ENCODE measurements around the gene DHX9.

Gene DHX9

DNA sequence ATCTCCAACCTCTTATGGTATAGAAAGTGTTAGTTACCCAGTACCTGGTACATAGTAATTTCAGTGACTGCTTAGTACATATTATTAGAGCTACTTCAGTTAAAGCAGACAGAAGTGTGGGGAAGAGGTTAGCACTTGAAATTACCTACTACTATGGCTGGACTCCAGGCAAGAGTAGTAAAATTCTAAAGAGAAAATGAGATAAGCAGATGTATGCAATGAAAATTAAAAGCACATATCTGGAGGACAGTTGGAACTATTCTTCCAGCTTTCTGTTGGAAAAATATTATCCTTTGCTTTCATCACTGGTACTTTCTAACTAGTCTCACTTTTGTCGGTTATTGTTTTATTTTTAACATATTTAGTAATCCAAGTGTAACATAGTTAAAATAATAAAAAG lies 23.7 kb downstream of the DHX9 start:
- H3K9ac ChIP-seq (ENCODE audit: low read length) = no peak overlapping the region
- H3K27me3 ChIP-seq (ENCODE audit: control insufficient read depth in 1 of 2, insufficient read depth in 1 of 2, low read length in 2 of 2) = no peaks in the 10 kb centered on the region
- H3K9me3 ChIP-seq (ENCODE audit: control insufficient read depth, low read length) = no peaks in the 10 kb centered on the region
- no CpG with 5 or more reads among the region's 1 CpG for WGBS
- no peak overlapping the region for H2BK120ac ChIP-seq (ENCODE audit: low read depth, low read length)
- no peak overlapping the region for H2BK5ac ChIP-seq (ENCODE audit: low read depth, low read length, poor library complexity, severe bottlenecking)
- no peak overlapping the region for H2BK12ac ChIP-seq (ENCODE audit: low read length in 2 of 2)
- no peak for DNase-seq
- H3K27ac ChIP-seq (ENCODE audit: low read length, poor library complexity, severe bottlenecking) = no peak overlapping the region
- H3K4me1 ChIP-seq (ENCODE audit: control insufficient read depth, insufficient read depth, low read depth, low read length) = no peaks in the 10 kb centered on the region
- no peak overlapping the region for H3K4me2 ChIP-seq (ENCODE audit: low read length, poor library complexity, severe bottlenecking)
- peaks cover 15 to 100% of the 10 kb centered on the region in 2 experiments for H3K36me3 ChIP-seq (ENCODE audit: control insufficient read depth in 1 of 2, insufficient read depth in 2 of 2, low read depth in 1 of 2, low read length in 2 of 2)
- peaks cover 15% of the 10 kb centered on the region for H3K79me1 ChIP-seq (replicated peaks; ENCODE audit: low read length, poor library complexity, severe bottlenecking)
- no peak overlapping the region for H3K23ac ChIP-seq (ENCODE audit: low read length in 2 of 2)
- no peak overlapping the region for H3K4ac ChIP-seq (ENCODE audit: low read depth in 1 of 2, low read length in 2 of 2)
- H3K14ac ChIP-seq (ENCODE audit: low read length in 2 of 2) = no peak overlapping the region
- H3K4me3 ChIP-seq (ENCODE audit: insufficient read depth in 1 of 2, low read depth in 1 of 2, low read length in 2 of 2) = no peak overlapping the region
- no peak overlapping the region for H3K18ac ChIP-seq (ENCODE audit: low read depth in 1 of 2, low read length in 2 of 2)
- H2AK5ac ChIP-seq (ENCODE audit: low read length, severe bottlenecking) = no peak overlapping the region
- no peak overlapping the region for H4K91ac ChIP-seq (ENCODE audit: low read length)
- no peak overlapping the region for H2BK15ac ChIP-seq (ENCODE audit: low read depth, poor library complexity, severe bottlenecking)
- H2AFZ ChIP-seq (ENCODE audit: low read depth, low read length) = no peak overlapping the region
- no peak overlapping the region for H4K8ac ChIP-seq (ENCODE audit: low read length)

DNA sequence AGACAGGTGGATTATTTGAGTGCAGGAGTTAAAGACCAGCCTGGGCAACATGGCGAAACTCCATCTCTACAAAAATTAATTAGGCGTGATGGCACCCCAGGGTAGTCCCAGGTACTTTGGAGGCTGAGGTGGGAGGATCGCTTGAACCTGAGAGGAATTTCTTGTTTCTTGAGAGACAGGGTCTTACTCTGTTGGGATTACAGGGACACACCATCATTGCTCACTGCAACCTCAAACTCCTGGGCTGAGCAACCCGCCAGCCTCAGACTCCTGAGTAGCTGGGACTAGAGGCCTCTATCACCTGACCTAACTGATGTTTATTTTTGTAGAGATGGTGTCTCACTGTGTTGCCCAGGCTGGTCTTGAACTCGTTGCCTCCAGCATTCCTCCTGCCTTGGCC lies 24.8 kb downstream of the DHX9 start:
- H2BK120ac ChIP-seq (ENCODE audit: low read depth, low read length) = no peak overlapping the region
- H3K9me3 ChIP-seq (ENCODE audit: control insufficient read depth, low read length) = no peaks in the 10 kb centered on the region
- H2BK5ac ChIP-seq (ENCODE audit: low read depth, low read length, poor library complexity, severe bottlenecking) = no peak overlapping the region
- no peak for DNase-seq
- H3K4me2 ChIP-seq (ENCODE audit: low read length, poor library complexity, severe bottlenecking) = no peak overlapping the region
- H4K8ac ChIP-seq (ENCODE audit: low read length) = no peak overlapping the region
- H2BK15ac ChIP-seq (ENCODE audit: low read depth, poor library complexity, severe bottlenecking) = no peak overlapping the region
- no peak overlapping the region for H3K18ac ChIP-seq (ENCODE audit: low read depth in 1 of 2, low read length in 2 of 2)
- no peak overlapping the region for H3K14ac ChIP-seq (ENCODE audit: low read length in 2 of 2)
- H3K36me3 ChIP-seq (ENCODE audit: control insufficient read depth in 1 of 2, insufficient read depth in 2 of 2, low read depth in 1 of 2, low read length in 2 of 2) = peaks cover 16 to 100% of the 10 kb centered on the region in 2 experiments
- WGBS = 97% methylated on average over 4 of the region's 5 CpGs
- no peaks in the 10 kb centered on the region for H3K27me3 ChIP-seq (ENCODE audit: control insufficient read depth in 1 of 2, insufficient read depth in 1 of 2, low read length in 2 of 2)
- H3K79me1 ChIP-seq (replicated peaks; ENCODE audit: low read length, poor library complexity, severe bottlenecking) = peaks cover 13% of the 10 kb centered on the region
- no peak overlapping the region for H2AFZ ChIP-seq (ENCODE audit: low read depth, low read length)
- no peak overlapping the region for H2BK12ac ChIP-seq (ENCODE audit: low read length in 2 of 2)
- H4K91ac ChIP-seq (ENCODE audit: low read length) = no peak overlapping the region
- H3K4ac ChIP-seq (ENCODE audit: low read depth in 1 of 2, low read length in 2 of 2) = no peak overlapping the region
- no peak overlapping the region for H3K27ac ChIP-seq (ENCODE audit: low read length, poor library complexity, severe bottlenecking)
- no peak overlapping the region for H3K9ac ChIP-seq (ENCODE audit: low read length)
- H2AK5ac ChIP-seq (ENCODE audit: low read length, severe bottlenecking) = no peak overlapping the region
- H3K23ac ChIP-seq (ENCODE audit: low read length in 2 of 2) = no peak overlapping the region
- no peaks in the 10 kb centered on the region for H3K4me1 ChIP-seq (ENCODE audit: control insufficient read depth, insufficient read depth, low read depth, low read length)
- no peak overlapping the region for H3K4me3 ChIP-seq (ENCODE audit: insufficient read depth in 1 of 2, low read depth in 1 of 2, low read length in 2 of 2)

DNA sequence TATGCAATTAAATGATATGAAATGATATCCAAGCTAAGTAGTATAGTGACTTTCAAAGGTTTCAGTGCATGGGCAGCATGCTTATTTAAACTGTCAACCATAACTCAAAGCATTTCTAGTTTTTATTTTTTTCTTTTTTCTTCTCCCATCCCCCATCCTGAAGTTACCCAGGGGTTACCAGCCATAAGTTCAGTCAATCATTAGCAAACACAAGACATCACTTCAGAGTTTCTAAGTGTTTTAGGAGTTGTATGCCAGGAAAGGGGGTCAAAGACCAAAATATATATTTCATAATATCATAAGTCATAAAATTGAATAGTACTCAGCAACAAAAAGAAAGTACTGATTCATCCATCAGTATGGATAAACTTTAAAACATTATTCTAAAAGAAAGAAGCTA lies 28.7 kb downstream of the DHX9 start:
- Histone ChIP-seq H3K18ac (ENCODE audit: low read depth in 1 of 2, low read length in 2 of 2) (no peak overlapping the region), H2AFZ (ENCODE audit: low read depth, low read length) (no peak overlapping the region), H3K4ac (ENCODE audit: low read depth in 1 of 2, low read length in 2 of 2) (no peak overlapping the region), H2BK5ac (ENCODE audit: low read depth, low read length, poor library complexity, severe bottlenecking) (no peak overlapping the region), H2AK5ac (ENCODE audit: low read length, severe bottlenecking) (no peak overlapping the region), H3K79me1 (replicated peaks; ENCODE audit: low read length, poor library complexity, severe bottlenecking) (peaks cover 20% of the 10 kb centered on the region), H3K36me3 (ENCODE audit: control insufficient read depth in 1 of 2, insufficient read depth in 2 of 2, low read depth in 1 of 2, low read length in 2 of 2) (peaks cover 26 to 100% of the 10 kb centered on the region in 2 experiments), H2BK15ac (ENCODE audit: low read depth, poor library complexity, severe bottlenecking) (no peak overlapping the region), H3K27ac (ENCODE audit: low read length, poor library complexity, severe bottlenecking) (no peak overlapping the region), H4K91ac (ENCODE audit: low read length) (no peak overlapping the region), H3K9me3 (ENCODE audit: control insufficient read depth, low read length) (no peaks in the 10 kb centered on the region), H3K4me2 (ENCODE audit: low read length, poor library complexity, severe bottlenecking) (no peak overlapping the region), H3K4me1 (ENCODE audit: control insufficient read depth, insufficient read depth, low read depth, low read length) (no peaks in the 10 kb centered on the region), H3K27me3 (ENCODE audit: control insufficient read depth in 1 of 2, insufficient read depth in 1 of 2, low read length in 2 of 2) (no peaks in the 10 kb centered on the region), H3K14ac (ENCODE audit: low read length in 2 of 2) (no peak overlapping the region), H2BK120ac (ENCODE audit: low read depth, low read length) (no peak overlapping the region), H3K4me3 (ENCODE audit: insufficient read depth in 1 of 2, low read depth in 1 of 2, low read length in 2 of 2) (no peak overlapping the region), H2BK12ac (ENCODE audit: low read length in 2 of 2) (no peak overlapping the region), H4K8ac (ENCODE audit: low read length) (no peak overlapping the region), H3K9ac (ENCODE audit: low read length) (no peak overlapping the region), H3K23ac (ENCODE audit: low read length in 2 of 2) (no peak overlapping the region)
- DNase-seq = no peak

DNA sequence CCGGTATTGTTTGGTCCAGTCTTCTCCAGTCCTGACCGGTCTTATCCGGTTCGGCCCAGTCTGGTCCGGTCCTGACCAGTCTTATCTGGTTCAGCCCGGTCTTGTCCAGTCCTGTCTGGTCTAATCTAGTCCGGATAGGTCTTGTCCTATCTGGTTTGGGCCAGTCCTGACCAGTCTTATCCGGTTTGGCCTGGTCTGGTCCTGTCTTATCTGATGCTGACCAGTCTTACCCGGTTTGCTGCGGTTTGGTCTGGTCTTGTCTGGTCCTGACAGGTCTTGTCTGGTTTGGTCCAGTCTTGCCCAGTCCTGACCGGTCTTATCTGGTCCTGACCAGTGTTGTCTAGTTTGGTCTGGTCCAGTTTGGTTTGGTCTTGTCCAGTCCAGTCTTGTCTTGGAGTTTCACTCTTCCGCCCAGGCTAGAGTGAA lies 30.1 kb downstream of the DHX9 start:
- no peak overlapping the region for H3K14ac ChIP-seq (ENCODE audit: low read length in 2 of 2)
- no peak overlapping the region for H3K9ac ChIP-seq (ENCODE audit: low read length)
- no peak overlapping the region for H2BK12ac ChIP-seq (ENCODE audit: low read length in 2 of 2)
- H3K18ac ChIP-seq (ENCODE audit: low read depth in 1 of 2, low read length in 2 of 2) = no peak overlapping the region
- H3K27ac ChIP-seq (ENCODE audit: low read length, poor library complexity, severe bottlenecking) = no peak overlapping the region
- no peak overlapping the region for H3K4ac ChIP-seq (ENCODE audit: low read depth in 1 of 2, low read length in 2 of 2)
- WGBS = 98% methylated on average over 12 of the region's 12 CpGs
- no peak overlapping the region for H2BK120ac ChIP-seq (ENCODE audit: low read depth, low read length)
- no peak overlapping the region for H3K4me2 ChIP-seq (ENCODE audit: low read length, poor library complexity, severe bottlenecking)
- H3K9me3 ChIP-seq (ENCODE audit: control insufficient read depth, low read length) = no peaks in the 10 kb centered on the region
- H2BK15ac ChIP-seq (ENCODE audit: low read depth, poor library complexity, severe bottlenecking) = no peak overlapping the region
- H3K4me3 ChIP-seq (ENCODE audit: insufficient read depth in 1 of 2, low read depth in 1 of 2, low read length in 2 of 2) = no peak overlapping the region
- H3K79me1 ChIP-seq (replicated peaks; ENCODE audit: low read length, poor library complexity, severe bottlenecking) = peaks cover 19% of the 10 kb centered on the region
- H3K4me1 ChIP-seq (ENCODE audit: control insufficient read depth, insufficient read depth, low read depth, low read length) = no peaks in the 10 kb centered on the region
- no peak for DNase-seq
- H4K8ac ChIP-seq (ENCODE audit: low read length) = no peak overlapping the region
- H4K91ac ChIP-seq (ENCODE audit: low read length) = no peak overlapping the region
- H2AFZ ChIP-seq (ENCODE audit: low read depth, low read length) = no peak overlapping the region
- H2BK5ac ChIP-seq (ENCODE audit: low read depth, low read length, poor library complexity, severe bottlenecking) = no peak overlapping the region
- H3K36me3 ChIP-seq (ENCODE audit: control insufficient read depth in 1 of 2, insufficient read depth in 2 of 2, low read depth in 1 of 2, low read length in 2 of 2) = peaks cover 24 to 100% of the 10 kb centered on the region in 2 experiments
- H3K27me3 ChIP-seq (ENCODE audit: control insufficient read depth in 1 of 2, insufficient read depth in 1 of 2, low read length in 2 of 2) = no peaks in the 10 kb centered on the region
- H2AK5ac ChIP-seq (ENCODE audit: low read length, severe bottlenecking) = no peak overlapping the region
- no peak overlapping the region for H3K23ac ChIP-seq (ENCODE audit: low read length in 2 of 2)
